Measurements from ENCODE around the gene SLC44A2.
"Not testable (repeated sequence)": the region's sequence is repeated elsewhere in the genome, so short reads cannot be mapped to it uniquely, and the experiment has no call there.

SLC44A2 gene

DNA sequence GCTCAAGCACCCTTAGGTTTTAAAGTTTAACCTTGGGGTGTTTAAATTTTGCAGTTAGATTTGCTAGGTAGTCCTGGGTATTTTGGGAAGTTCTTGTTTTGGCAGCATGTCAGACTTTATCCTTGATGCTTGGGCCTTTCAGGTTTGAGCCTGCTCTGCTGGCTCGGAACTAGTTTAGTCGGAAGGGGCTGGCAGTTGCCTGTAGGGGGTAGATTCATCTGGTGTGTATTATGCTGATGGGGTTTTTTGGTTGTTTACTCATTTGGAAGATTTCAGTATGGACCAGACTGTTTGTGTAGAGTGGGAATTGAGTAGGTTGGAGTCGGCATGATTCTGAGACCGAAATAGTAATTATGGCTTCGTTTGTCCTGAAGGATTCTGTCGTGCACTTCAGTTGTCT is 43.9 kb downstream of the SLC44A2 start:
- Histone ChIP-seq H3K4me3 (no peak overlapping the region), H3K4me1 (no peaks in the 10 kb centered on the region), H3K27me3 (ENCODE audit: low read depth) (no peaks in the 10 kb centered on the region), H3K36me3 (replicated peaks) (peaks cover 72% of the 10 kb centered on the region), H3K9me3 (no peaks in the 10 kb centered on the region)
- DNase-seq (ENCODE audit: low spot score in 2 of 2), result no peak
- in situ Hi-C loops (cut with MboI; ENCODE audit: low sequenced_read_pairs), result no loop called here

DNA sequence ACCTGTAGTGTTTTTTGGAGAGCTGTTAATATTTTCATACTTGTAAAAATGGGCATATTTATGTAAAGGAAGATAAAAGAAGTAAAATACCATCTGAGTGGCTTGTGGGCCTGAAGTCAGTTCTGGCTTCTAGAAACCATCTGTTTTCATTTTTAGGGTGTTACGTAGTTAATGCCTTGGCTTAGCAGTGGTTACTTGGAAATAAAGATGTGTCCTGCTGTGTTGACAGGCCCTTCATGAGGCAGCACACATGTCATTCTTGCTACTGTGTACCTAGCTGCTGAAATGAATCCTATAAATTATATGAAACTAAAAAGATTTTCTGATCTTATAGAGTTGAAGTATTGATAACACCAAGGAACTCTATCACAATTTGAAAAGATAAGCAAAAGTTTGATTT is 44.8 kb downstream of the SLC44A2 start:
- in situ Hi-C loops (cut with MboI; ENCODE audit: low sequenced_read_pairs), result no loop called here
- no peak for DNase-seq (ENCODE audit: low spot score in 2 of 2)
- no peak overlapping the region for H3K4me3 ChIP-seq
- no peaks in the 10 kb centered on the region for H3K4me1 ChIP-seq
- no peaks in the 10 kb centered on the region for H3K27me3 ChIP-seq (ENCODE audit: low read depth)
- H3K36me3 ChIP-seq (replicated peaks), result peaks cover 77% of the 10 kb centered on the region
- H3K9me3 ChIP-seq, result no peaks in the 10 kb centered on the region

DNA sequence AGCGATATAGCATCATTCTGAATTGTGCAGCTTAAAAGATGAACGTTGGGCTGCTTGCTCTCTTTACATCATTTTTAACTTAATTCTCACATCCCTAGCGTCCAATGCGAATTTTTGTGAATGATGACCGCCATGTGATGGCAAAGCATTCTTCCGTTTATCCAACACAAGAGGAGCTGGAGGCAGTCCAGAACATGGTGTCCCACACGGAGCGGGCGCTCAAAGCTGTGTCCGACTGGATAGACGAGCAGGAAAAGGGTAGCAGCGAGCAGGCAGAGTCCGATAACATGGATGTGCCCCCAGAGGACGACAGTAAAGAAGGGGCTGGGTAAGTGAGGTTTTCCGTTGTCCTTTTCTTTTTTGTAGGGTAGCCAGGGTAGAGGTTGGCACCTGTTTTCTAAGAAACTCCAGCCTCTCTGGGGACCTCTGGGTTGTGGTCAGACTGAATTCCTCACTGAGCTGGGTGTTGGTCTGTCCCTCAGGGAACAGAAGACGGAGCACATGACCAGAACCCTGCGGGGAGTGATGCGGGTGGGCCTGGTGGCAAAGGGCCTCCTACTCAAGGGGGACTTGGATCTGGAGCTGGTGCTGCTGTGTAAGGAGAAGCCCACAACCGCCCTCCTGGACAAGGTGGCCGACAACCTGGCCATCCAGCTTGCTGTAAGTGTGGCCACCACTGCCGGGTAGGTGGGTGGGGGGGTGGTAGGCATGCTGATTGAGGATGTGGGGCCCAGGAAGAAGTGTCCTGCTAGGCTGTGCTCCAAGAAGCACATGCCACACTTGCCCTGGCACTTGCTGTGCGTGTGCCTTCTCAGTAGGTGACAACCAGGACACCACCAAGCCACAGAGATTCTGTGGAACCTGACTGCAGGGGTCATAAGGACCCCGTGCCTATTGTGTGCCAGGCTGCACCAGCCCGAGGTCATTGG is 45.8 kb downstream of the SLC44A2 start:
- Histone ChIP-seq H3K4me3 (no peak overlapping the region), H3K4me1 (no peaks in the 10 kb centered on the region), H3K9me3 (no peaks in the 10 kb centered on the region), H3K36me3 (replicated peaks) (peaks cover 80% of the 10 kb centered on the region), H3K27me3 (ENCODE audit: low read depth) (no peaks in the 10 kb centered on the region)
- in situ Hi-C loops (cut with MboI; ENCODE audit: low sequenced_read_pairs), result no loop called here
- no peak for DNase-seq (ENCODE audit: low spot score in 2 of 2)

DNA sequence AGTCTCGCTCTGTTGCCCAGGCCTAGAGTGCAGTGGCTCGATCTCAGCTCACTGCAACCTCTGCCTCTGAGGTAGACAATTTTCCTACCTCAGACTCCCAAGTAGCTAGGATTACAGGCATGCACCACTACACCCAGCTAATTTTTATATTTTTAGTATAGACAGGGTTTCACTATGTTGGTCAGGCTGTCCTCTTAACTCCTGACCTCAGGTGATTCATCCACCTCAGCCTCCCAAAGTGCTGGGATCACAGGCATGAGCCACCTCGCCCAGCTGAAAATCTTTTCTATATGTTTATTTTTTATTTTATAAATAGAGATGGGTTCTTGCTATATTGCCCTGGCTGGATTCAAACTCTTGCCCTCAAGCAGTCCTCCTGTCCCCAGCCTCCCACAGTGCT is 46.6 kb downstream of the SLC44A2 start:
- in situ Hi-C loops (cut with MboI; ENCODE audit: low sequenced_read_pairs); H3K4me3 ChIP-seq; H3K9me3 ChIP-seq; DNase-seq (ENCODE audit: low spot score in 2 of 2); H3K27me3 ChIP-seq (ENCODE audit: low read depth); H3K4me1 ChIP-seq: not testable (repeated sequence)
- peaks cover 79% of the 10 kb centered on the region for H3K36me3 ChIP-seq (replicated peaks)

DNA sequence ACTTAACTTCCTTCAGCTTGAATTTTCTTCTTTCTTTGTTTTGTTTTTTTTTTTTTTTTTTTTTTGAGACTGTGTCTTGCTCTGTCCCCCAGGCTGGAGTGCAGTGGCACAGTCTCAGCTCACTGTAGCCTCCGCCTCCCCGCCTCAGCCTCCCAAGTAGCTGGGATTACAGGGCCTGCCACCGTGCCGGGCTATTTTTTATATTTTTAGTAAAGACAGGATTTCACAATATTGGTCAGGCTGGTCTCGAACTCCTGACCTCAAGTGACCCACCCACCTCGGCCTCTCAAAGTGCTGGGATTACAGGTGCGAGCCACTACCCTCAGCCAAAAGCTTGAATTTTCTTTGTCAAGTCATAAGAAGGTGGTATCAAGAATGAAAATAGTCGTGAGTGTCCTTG is 49.9 kb downstream of the SLC44A2 start:
- H3K4me1 ChIP-seq; in situ Hi-C loops (cut with MboI; ENCODE audit: low sequenced_read_pairs); DNase-seq (ENCODE audit: low spot score in 2 of 2); H3K4me3 ChIP-seq; H3K27me3 ChIP-seq (ENCODE audit: low read depth); H3K9me3 ChIP-seq: not testable (repeated sequence)
- peaks cover 90% of the 10 kb centered on the region for H3K36me3 ChIP-seq (replicated peaks)

DNA sequence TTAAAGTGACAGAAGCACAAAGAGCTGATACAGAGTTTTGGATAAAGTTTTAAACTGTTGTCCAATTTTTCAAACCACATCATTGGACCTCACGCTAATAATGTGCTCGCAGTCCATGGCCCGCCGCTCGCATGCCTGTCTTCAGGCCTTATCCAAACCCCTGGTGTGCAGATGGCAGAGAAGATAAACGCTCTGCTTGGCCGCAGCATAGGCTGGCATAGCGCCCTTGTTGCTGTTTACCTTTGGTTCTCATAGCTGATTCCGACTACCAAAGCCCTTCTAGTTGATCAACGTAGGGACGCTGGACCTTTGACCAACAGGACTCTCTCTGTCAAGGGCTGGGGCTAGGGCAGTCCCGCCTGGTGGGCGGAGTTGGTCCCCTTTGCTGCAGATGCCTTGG is 52.4 kb downstream of the SLC44A2 start:
- Histone ChIP-seq H3K36me3 (replicated peaks) (peaks cover 91% of the 10 kb centered on the region), H3K27me3 (ENCODE audit: low read depth) (no peaks in the 10 kb centered on the region), H3K9me3 (no peaks in the 10 kb centered on the region), H3K4me3 (no peak overlapping the region), H3K4me1 (no peaks in the 10 kb centered on the region)
- in situ Hi-C loops (cut with MboI; ENCODE audit: low sequenced_read_pairs), result no loop called here
- no peak for DNase-seq (ENCODE audit: low spot score in 2 of 2)

DNA sequence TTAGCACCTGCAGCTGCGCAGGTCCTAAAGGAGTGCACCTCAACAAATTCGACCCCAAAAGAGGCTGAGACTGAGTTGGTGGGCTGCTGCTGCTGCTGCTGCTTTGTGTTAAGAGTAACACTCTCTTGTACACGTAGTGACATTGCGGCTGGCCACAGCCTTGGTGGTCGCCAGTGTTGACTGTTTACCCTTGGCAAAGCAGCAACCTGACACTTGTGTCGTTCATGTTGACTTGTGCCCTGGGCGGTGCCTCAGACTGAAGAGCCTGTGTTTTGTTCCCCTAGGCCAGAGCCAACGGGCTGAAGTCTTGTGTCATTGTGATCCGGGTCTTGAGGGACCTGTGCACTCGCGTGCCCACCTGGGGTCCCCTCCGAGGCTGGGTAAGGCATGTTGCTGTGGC is 53.5 kb downstream of the SLC44A2 start:
- no peaks in the 10 kb centered on the region for H3K9me3 ChIP-seq
- peaks cover 91% of the 10 kb centered on the region for H3K36me3 ChIP-seq (replicated peaks)
- no peak overlapping the region for H3K4me3 ChIP-seq
- no peaks in the 10 kb centered on the region for H3K4me1 ChIP-seq
- no peak for DNase-seq (ENCODE audit: low spot score in 2 of 2)
- in situ Hi-C loops (cut with MboI; ENCODE audit: low sequenced_read_pairs), result no loop called here
- H3K27me3 ChIP-seq (ENCODE audit: low read depth), result no peaks in the 10 kb centered on the region

DNA sequence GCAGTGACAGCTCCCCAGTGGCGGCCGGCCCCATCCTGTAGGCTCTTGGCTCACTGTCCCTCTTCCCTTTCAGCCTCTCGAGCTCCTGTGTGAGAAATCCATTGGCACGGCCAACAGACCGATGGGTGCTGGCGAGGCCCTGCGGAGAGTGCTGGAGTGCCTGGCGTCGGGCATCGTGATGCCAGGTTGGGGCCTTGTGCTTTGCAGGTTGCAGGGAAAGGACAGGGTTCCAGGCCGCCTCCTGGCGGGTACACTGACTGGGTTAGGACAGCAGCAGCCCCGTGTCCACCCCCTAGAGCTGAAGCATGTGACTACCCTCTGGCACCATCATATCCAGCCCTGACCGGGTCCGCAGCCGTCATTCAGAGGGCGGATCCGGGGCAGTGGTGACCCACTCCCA is 54.4 kb downstream of the SLC44A2 start:
- H3K9me3 ChIP-seq, result no peaks in the 10 kb centered on the region
- H3K27me3 ChIP-seq (ENCODE audit: low read depth), result no peaks in the 10 kb centered on the region
- DNase-seq (ENCODE audit: low spot score in 2 of 2), result no peak
- no peaks in the 10 kb centered on the region for H3K4me1 ChIP-seq
- in situ Hi-C loops (cut with MboI; ENCODE audit: low sequenced_read_pairs), result no loop called here
- H3K36me3 ChIP-seq (replicated peaks), result peaks cover 95% of the 10 kb centered on the region
- no peak overlapping the region for H3K4me3 ChIP-seq

DNA sequence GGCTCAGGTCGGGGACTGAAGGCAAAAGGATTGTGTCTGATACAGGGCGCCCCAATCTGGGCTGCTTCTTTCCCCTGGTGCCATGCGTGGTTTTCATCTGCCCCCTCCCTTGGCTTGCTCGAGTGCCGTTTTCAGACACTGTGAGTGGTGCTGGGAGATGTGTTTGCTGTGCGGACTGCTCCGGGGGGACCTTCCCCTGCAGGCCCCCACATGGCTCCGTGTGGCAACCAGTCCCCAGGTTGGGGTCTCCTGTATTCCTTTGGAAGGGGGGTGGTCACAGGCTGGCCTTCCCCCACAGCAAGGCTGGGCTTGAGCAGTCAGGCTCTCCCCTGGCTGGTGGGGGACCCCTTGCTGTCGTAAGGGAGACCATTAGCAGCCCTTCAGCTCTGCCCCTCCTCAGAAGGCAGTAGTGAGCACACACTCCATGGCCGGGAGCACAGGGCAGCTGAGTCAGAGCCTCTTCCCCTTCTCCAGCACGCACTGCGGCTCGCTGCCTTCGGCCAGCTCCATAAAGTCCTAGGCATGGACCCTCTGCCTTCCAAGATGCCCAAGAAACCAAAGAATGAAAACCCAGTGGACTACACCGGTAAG is 55.3 kb downstream of the SLC44A2 start:
- Histone ChIP-seq H3K36me3 (replicated peaks) (peaks cover 95% of the 10 kb centered on the region), H3K9me3 (no peaks in the 10 kb centered on the region), H3K4me3 (no peak overlapping the region), H3K27me3 (ENCODE audit: low read depth) (no peaks in the 10 kb centered on the region), H3K4me1 (no peaks in the 10 kb centered on the region)
- in situ Hi-C loops (cut with MboI; ENCODE audit: low sequenced_read_pairs), result no loop called here
- no peak for DNase-seq (ENCODE audit: low spot score in 2 of 2)

DNA sequence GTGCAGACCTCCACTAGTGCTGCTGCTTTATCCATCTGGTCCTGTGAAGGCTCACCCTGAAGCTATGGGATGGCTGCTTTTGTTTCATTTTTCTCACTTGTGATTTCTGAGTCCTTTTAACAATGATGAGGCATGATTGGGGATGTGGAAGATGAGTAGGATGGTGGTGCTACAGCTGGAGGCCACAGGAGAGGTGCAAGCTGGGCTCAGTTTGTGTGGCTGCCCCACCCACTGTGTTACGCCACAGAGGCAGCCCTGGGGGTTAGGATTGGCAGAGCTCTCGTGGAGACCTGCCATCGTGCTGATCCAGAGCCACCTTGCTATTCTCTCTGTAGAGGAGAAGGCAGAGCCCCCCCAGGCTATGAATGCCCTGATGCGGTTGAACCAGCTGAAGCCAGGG is 56.3 kb downstream of the SLC44A2 start:
- no peaks in the 10 kb centered on the region for H3K9me3 ChIP-seq
- H3K4me1 ChIP-seq, result no peaks in the 10 kb centered on the region
- H3K27me3 ChIP-seq (ENCODE audit: low read depth), result no peaks in the 10 kb centered on the region
- no peak overlapping the region for H3K4me3 ChIP-seq
- peaks cover 97% of the 10 kb centered on the region for H3K36me3 ChIP-seq (replicated peaks)
- DNase-seq (ENCODE audit: low spot score in 2 of 2), result no peak
- in situ Hi-C loops (cut with MboI; ENCODE audit: low sequenced_read_pairs), result no loop called here

DNA sequence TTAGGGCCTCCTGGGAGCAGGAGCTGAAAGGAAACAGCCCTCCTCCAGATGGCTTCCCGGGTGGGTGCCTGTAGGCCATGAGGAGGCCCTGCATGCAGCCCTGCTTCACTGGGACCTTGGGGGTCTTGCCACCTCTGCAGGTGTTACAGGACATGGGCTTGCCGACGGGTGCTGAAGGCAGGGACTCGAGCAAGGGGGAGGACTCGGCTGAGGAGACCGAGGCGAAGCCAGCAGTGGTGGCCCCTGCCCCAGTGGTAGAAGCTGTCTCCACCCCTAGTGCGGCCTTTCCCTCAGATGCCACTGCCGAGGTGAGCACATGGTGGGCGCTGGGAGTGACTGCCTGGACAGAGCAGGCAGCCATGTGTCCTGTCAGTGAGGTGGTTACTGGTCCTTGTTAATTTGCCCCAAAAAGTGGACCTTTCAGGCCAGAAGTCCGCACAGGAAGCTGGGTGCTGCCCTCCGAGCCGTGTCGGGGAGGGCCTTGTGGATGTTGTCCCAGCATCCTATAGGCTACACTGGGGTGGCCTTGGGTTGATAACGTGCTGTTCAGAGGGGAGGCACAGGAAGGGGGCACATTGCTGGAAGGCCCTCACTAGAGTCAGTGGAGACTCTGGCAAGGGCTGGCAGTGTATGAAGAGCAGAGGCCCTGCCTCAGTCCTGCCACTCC is 57.2 kb downstream of the SLC44A2 start:
- no peak for DNase-seq (ENCODE audit: low spot score in 2 of 2)
- in situ Hi-C loops (cut with MboI; ENCODE audit: low sequenced_read_pairs), result no loop called here
- Histone ChIP-seq H3K9me3 (no peaks in the 10 kb centered on the region), H3K4me3 (no peak overlapping the region), H3K27me3 (ENCODE audit: low read depth) (no peaks in the 10 kb centered on the region), H3K4me1 (no peaks in the 10 kb centered on the region), H3K36me3 (replicated peaks) (peaks cover 95% of the 10 kb centered on the region)

DNA sequence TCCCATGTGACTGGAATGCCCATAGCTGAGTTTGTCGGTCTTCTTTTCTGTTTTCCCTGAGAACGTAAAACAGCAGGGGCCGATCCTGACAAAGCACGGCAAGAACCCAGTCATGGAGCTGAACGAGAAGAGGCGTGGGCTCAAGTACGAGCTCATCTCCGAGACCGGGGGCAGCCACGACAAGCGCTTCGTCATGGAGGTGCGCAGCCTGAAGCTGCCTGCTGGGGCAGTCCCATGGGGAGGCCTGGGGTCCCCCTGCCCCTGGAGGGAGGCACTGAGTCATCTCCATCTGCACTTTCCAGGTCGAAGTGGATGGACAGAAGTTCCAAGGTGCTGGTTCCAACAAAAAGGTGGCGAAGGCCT is 57.7 kb downstream of the SLC44A2 start:
- H3K9me3 ChIP-seq, result no peaks in the 10 kb centered on the region

DNA sequence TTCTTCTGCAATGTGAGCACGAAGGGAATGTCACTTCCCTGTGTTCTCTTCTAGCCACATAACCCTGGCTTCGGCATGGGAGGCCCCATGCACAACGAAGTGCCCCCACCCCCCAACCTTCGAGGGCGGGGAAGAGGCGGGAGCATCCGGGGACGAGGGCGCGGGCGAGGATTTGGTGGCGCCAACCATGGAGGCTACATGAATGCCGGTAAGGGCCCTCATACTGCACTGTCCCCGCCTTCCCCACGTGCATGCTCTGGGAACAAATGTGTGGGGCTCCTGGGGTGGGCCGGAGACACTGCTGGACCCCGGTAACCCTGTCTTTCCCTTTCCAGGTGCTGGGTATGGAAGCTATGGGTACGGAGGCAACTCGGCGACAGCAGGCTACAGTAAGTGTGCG is 58.2 kb downstream of the SLC44A2 start:
- in situ Hi-C loops (cut with MboI; ENCODE audit: low sequenced_read_pairs), result no loop called here

More for the DNA sequence above, 57.7 kb downstream of the SLC44A2 start:
- Histone ChIP-seq H3K27me3 (ENCODE audit: low read depth) (no peaks in the 10 kb centered on the region), H3K4me1 (no peaks in the 10 kb centered on the region), H3K4me3 (no peak overlapping the region), H3K36me3 (replicated peaks) (peaks cover 95% of the 10 kb centered on the region)
- DNase-seq (ENCODE audit: low spot score in 2 of 2), result no peak
- in situ Hi-C loops (cut with MboI; ENCODE audit: low sequenced_read_pairs), result no loop called here

DNA sequence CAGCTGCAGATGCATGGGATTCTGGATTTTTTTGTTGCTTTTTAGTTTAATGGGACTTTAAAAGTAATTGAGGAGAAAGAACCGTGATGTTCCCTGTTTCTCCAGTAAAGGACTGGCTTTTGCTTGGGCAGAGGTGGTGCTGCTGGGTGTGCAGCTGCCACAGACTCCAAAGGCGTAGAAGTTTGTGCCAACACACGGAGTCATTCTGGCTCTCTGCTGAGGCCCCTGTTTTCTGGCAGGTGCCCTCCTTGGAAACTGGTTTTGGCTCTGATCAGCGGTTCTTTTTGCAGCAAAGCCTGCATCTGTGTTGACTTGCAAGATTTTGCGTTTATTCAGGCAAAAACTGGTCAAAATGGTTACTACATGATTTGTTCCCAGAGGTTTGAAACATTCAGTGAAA is 59.9 kb downstream of the SLC44A2 start:
- Histone ChIP-seq H3K36me3 (replicated peaks) (peaks cover 95% of the 10 kb centered on the region), H3K4me3 (no peak overlapping the region), H3K9me3 (no peaks in the 10 kb centered on the region), H3K4me1 (no peaks in the 10 kb centered on the region), H3K27me3 (ENCODE audit: low read depth) (no peaks in the 10 kb centered on the region)
- no peak for DNase-seq (ENCODE audit: low spot score in 2 of 2)
- in situ Hi-C loops (cut with MboI; ENCODE audit: low sequenced_read_pairs), result no loop called here

More for the DNA sequence above, 58.2 kb downstream of the SLC44A2 start:
- peaks cover 95% of the 10 kb centered on the region for H3K36me3 ChIP-seq (replicated peaks)
- H3K27me3 ChIP-seq (ENCODE audit: low read depth), result no peaks in the 10 kb centered on the region
- no peaks in the 10 kb centered on the region for H3K9me3 ChIP-seq
- H3K4me3 ChIP-seq, result no peak overlapping the region
- no peaks in the 10 kb centered on the region for H3K4me1 ChIP-seq
- no peak for DNase-seq (ENCODE audit: low spot score in 2 of 2)

Data from HAP-1 (cell line).